AML-193 (cell line): Measurements from ENCODE around the gene KAT8.
"Not testable (repeated sequence)": the region's sequence is repeated elsewhere in the genome, so short reads cannot be mapped to it uniquely, and the experiment has no call there.

Source experiments
- DNase-seq, 2 experiments: peaks; one replicate each; lab custom pipeline; 2025; lab: John Stamatoyannopoulos, UW

The KAT8 gene

DNA sequence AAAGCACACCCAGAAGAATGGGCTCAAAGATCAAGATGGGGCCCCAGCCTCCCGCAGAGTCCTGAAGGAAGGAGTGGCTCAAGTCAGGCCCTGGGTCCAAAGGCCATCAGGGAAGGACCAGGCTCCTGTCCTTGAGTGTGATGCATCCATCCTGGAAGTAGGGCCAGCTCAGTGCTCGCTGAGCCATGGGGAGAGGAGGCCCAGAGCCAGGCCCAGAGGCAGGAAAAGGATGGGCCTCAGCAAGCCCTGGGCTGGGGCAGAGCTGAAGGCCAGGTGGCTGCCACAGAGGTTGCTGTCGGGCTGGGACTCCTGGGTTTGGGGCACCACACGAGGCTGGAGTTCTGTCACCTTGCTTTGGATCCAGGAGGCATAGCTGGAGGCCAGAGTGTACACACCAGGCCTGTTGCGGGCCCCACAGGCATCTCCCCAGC is 14.4 kb downstream of the KAT8 start:
- DNase-seq, result no peak

DNA sequence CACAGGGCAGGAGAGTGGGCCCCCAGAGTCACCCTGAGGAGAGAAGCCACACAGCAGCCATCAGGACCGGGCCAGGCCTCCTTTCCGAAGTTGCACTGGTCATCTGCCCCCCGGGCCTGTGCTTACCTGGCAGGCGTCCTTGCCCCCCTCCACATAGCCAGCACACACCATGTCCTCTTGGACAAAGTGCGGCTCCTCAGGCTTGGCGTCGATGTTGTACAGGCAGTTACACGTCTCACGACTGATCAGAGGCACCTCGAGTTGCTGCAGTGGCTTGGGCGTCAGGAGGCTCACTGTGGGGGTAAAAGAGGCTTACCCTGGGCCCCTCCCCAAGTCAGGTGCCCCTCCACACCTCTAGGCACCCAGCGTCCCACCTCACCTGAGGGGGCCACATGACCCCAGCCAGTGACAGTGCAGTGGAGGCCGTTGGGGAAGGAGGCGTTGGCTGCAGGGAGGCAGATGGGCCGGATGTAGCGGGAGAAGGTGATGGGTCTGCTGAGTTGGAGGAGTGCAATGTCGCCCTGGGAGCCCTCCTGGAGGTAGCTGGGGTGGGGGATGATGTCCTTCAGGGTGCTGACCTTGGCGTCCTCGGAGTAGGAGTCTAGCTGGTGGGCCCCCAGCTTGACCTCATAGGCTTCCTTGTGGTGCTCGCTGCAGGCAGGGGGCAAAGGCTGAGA is 15.0 kb downstream of the KAT8 start:
- DNase-seq, result no peak

DNA sequence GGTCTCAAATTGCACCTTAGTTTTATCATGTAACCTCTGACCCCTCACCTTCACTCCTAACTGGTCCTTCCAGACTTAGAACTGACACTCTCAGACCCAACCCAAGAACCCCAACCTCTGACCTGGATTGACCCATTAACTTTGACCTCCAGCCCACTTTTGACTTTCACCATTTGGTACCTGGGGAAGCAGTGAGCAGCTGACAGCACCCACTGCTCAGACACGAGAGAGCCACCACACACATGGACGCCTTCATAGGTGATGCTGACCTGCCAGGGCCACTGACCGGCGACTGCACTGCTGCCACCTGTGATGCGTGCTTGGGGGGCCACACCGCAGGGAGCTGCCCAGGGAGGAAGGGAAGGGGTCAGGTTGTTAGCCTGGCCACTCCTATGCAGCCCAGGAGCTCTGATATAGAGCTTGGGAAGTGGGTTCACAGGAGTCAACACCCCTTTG is 15.6 kb downstream of the KAT8 start:
- DNase-seq, result no peak

DNA sequence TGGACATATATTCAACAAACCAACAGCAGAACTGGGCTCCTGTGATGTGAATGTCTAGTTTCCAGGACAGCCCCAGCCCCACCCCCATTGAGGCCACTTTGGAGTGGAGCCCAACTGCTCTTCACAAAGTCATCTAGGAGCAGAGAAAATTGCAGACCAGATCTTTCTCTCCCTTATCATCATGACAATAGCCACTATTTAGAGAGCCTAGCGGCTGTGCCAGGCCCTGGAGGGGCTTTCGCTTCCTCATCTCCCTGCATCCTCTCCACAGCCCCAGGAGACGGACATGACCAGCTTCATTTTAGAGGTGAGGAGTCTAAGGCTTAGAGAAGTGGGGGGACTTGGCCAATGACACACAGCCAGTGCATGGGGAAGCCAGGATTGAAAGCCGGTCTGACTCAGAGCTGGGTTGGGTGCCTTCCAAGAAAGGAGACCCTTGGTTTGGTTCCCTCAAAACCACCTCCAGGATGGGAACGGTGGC is 16.7 kb downstream of the KAT8 start:
- DNase-seq, result no peak

DNA sequence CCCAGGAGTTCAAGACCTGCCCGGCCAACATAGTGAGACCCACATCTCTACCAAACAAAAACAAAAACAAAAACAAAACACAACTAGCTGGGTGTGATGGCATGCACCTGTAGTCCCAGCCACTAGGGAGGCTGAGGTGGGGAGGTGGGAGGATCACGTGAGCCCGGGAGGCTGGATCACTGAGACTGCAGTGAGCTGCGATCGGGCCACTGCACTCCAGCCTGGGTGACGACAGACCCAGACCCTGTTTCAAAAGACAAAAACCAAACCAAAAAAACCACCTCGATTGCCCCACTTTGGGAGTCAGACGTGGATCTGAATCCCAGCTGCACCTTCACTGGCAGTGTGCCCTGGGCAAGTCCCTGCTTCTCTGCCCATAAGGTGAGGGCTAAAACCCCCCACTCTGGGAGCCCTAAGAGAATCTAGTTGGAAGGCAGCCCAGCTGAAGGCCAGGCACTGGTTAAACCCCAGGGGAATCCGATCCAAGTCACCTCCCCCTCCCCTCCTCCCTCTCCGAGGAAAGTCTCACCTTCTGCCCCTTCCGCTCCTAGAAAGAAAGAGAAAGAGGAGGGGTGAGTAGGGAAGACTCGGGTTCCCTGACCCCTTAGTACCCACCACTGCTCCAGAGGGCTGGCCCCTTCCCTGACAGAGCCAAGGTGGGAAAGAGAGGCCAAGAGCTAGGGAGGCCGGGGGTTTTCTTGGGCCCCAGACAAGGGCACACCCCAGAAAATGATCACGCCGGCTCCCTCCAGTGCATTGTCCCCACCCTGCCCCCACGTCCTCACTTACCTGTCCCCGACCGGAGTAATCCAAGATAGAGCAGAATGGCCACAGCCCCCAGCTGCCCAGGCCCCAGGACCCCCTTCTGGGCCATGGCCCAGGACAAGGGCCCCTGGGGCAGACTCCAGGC is 17.4 kb downstream of the KAT8 start:
- no peak for DNase-seq

DNA sequence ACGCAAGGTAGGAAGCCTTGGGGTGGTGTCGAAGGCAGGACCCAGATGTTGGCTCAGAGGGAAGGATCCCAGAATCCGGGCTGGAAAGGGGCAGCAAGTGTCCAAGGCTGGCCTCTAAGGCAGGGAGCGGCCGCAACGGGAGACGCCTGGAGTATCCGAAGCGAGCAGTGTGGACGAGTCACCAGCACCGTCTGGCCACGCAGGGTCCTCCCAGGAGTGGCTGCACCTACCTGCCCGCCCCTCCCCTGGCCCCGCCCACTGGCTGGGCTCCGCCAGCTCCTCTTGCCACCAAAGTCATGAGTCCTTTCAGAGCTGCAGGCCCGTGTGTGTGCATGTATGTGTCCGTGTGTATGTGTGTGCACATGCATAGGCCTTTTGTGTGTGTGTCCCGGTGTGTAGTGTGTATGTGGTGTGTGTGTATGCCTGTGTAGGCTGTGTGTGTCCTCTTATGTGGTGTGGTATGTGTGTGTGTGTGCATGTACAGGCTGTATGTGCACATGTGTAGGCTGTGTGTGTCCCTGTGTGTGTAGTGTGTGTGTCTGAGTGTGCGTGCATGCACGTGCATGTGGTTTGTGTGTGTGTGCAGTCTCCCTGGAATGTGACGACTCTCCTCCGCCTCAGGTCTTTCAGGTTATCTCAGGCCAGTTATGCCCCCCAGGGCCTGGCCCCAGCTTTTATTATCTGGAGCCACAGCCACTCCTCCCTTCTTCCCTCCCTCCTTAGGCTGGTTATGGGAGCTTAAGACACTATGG is 18.2 kb downstream of the KAT8 start, which contains the start of gene PRSS8:
Gene PRSS8 (minus strand): TSS at position 193 of the 752 bp plus-strand sequence. CDS start 229 bp downstream, outside the sequence.
- no peak for DNase-seq

DNA sequence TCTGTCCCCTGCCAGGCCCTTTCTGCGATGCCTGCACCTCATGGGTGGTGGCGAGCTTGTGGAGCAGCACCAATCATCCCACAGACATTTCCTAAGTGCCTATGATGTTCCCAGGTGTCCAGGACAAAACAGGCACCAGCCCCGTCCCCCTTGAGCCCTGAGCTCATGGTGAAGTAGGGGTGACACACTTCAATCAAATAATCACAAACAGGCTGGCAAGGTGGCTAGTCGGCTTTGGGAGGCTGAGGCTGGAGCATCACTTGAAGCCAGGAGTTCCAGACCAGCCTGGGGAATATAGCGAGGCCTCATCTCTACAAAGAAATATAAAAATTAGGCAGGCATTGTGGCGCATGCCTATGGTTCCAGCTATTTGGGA is 18.8 kb downstream of the KAT8 start:
- DNase-seq, result no peak

DNA sequence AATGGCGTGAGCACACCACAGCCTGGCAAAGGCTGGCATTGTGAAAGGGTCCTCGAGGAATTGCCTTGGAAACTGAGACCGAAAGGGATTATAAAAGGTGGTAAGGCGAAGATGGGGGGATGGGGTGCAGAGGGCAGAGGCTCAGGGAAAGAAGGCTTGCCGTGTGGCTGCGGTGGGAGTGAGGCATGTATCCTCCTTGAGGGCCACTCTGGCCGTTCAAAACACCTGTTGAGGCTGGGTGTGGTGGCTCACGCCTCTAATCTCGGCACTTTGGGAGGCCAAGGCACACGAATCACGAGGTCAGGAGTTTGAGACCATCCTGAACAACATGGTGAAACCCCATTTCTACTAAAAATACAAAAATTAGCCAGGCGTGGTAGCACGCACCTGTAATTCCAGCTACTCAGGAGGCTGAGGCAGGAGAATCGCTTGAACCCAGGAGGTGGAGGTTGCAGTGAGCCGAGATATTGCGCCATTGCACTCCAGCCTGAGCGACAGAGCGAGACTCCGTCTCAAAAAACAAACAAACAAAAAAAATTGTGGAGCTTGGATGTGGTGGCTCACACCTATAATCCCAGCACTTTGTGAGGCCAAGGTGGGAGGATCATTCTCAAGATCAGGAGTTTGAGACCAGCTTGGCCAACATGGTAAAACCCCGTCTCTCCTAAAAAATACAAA is 19.5 kb downstream of the KAT8 start:
- not testable (repeated sequence) for DNase-seq

DNA sequence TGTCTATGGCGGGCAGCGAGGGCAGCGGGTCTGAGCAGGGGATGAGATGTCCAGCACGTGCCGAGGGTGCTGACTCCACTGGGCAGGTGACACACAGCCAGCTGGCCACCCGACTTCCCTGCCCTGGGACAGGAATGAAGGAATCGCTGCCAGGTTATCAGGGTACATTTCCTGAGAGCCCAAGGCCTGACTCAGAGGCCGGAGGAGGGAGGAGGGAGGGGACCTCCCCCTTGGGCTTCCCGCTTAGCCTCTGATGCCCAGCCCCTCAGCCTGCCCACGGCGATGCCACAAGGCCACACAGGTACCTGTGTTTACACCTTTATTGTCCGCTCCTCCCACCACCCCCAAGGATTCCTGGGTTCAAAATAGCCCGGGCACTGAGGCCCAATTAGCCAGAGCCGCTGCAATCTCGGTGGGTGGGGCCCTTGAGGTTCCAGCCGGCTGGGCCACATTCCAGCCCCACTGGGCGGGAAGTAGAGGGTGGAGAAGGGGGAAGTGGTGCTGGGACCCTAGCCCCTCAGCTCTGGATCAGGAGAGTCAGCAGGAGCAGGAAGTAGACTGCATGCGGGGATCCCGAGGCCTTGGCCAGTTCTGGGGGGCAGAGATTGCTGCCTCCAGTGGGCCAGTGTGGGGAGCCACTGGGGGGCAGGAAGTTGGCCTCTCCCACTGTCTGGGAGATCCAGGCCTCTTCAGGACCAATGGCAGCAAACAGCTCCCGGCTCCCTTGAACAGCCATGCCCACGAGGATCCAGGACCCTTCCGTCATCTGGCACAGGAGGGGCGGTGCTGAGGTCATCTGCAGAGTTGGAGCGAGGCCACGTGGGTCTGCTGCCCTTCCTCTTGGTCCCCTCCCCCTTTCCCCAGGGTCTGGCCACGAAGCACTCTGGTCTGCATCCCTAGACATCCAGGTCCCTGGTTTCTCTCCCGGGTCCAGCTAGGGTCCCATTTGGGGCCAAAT is 21.4 kb downstream of the KAT8 start:
- no peak for DNase-seq

DNA sequence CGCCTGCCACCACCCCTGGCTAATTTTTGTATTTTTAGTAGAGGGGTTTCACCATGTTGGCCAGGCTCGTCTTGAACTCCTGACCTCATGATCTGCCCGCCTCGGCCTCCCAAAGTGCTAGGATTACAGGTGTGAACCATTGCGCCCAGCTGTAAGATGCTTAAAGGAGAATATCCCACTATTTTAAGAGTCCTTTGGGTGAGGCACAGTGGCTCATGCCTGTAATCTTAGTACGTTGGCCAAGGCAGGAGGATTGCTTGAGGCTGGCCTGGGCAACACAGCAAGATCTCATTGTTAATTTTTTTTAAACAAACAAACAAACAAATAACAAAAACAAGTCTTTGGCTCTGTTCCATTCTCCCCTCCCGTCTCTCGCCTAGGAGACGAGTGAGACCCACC is 23.6 kb downstream of the KAT8 start:
- not testable (repeated sequence) for DNase-seq

DNA sequence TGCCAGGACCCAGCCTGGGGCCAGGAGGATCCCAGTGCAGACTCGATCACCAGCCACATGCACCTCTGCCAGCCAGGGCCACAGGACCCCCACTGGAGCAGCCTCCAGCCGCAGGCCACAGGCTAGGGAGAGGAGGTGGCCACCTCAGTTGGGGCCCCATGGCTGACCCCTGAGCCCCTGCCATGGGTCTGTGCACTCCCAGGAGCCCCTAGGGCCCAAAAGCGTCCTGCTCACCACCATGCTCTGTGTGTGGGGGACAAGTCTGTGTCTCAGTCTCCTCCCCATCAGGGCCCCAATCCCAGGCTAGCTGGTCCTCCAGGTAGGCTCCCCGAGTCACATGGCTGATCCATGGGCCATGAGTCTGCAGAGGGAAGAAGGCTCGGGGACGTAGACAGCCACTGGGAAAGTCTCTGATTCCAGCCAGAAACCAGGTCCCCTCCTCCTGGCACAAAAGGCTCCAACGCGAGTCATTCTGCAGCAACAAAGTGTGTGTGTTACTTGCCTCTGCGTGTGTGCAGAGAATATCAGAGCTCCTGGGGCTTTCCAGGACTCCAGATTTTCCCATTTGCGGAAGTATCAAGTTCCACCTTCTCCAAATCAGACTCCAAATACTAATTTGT is 24.1 kb downstream of the KAT8 start:
- DNase-seq, result no peak

DNA sequence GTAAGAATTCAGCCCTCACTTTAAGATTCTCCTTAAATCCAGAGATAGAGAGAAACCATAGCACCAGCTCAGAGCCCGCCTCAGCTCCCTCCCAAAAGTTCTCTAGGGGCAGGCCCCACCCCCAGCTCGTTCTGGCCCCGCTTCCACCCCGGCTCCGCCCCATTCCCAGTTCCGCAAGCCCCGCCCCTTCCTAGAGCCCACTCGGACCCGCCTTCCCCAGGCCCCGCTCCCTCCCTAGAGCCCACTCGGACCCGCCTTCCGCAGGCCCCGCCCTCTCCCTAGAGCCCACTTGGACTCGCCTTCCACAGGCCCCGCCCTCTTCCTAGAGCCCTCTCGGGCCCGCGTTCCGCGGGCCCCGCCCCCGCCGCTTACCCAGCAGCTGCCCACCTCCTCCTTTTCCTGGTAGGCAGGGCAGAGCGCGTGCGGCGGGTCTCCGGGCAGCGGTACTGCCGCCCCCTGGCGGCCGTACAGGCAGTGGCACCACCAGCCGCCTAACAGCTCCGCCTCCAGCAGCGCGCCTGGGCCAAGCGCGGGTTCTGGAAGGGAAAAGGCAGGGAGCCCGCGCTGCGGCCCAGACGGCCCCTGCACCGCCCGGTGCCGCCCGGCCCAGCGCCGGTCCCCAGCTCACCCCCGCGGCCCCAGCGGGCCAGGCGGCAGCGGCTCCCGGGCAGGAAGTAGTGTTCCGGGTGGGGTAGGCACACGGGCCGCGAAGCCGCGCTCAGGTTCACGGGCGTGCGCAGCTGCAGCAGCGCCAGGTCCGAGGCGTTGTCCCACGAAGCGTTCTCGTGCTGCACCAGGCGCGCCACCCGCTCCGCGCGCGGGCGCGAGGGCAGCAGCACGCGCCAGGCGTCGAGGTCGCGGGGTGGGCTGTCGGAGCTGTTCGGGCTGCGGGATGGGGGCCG is 24.9 kb downstream of the KAT8 start:
- peak; percentile 97 for DNase-seq

DNA sequence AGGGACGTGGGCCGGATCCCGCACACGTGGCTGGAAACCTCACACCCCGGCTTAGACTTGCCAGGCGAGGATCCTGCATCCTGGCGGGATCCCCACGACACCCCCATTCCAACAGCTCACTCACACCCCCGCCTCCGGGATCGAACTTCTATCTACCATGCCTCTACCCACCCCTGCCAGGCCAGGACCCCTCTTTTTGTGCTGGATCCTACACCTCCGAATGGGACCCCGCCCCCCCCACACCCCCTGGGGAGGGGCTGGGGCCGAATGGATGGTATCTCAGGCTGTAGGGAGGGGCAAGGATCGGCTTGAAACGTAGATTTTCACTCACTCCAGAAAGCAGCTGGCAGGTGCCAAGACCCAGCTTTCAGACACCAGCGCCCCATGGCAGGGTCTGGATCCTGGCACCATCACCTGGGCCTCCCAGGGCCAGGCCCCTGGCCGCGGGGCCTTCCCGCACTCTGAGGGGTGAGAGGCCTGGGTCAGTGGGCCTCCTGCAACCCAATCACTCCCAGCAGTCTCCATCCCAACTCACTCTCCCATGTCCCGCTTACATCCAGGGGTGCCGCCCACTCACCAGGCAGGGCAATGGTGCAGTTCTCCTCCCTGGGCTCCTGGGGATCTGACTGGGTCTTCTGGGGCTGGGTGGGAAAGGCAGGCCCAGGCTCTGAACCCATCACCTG is 25.7 kb downstream of the KAT8 start:
- no peak for DNase-seq

DNA sequence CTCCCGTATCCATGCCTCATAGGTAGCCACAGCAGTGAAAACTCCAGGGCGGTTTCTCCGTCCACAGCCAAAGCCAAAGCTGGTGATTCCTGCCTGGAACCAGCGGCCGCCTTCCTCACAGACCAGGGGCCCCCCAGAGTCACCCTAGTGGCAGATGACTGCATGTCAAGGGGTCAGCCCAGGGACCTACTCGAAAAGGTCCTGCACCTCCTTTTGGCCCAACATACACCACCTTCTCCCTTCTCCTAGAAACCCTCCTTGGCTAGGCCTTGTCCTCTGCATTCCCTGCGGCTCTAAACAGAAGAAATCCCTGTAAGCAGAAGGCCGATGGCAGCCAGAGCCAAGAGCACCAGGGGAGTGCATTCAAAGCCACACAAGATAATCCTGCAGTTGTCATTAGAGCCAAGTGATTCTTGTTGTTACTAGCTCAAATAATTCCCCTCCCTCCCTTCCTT is 26.3 kb downstream of the KAT8 start:
- DNase-seq, result no peak

DNA sequence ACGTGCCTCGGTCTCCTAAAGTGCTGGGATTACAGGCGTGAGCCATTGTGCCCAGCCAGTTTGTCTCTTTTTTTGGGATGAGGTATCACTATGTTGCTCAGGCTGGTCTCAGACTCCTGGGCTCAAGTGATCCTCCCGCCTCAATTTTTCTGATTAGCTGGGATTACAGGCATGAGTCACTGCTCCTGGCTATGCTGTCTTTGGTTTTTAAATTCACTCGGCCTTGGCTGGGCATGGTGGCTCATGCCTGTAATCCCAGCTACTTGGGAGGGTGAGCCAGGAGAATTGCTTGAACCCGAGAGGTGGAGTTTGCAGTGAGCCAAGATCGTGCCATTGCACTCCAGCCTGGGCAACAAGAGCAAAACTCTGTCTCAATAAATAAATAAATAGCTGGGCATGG is 27.0 kb downstream of the KAT8 start:
- not testable (repeated sequence) for DNase-seq

DNA sequence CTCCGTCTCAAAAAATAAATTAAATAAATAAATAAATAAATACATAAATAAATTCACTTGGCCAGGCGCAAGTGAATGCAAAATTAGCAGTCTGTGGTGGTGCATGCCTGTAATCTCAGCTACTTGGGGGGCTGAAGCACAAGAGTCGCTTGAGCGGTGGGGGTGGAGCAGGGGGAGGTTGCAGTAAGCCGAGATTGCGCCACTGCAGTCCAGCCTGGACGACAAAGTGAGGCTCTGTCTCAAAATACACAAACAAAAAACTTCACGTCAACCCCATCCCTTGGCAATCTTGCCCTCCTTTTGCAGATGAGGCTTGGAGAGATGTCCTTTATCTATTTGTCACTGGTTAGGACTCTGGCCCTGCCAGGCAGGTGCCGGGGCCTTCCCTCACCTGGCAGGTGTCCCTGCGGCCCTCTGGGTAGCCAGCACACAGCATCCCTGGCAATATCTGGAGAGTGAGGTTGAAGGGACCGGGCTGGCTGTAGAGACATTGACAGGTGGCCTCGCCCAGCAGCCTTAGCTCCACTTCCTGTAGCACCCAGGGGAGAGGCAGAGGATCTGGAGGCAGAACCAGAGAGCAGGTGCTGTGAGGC is 28.0 kb downstream of the KAT8 start:
- DNase-seq, result no peak

DNA sequence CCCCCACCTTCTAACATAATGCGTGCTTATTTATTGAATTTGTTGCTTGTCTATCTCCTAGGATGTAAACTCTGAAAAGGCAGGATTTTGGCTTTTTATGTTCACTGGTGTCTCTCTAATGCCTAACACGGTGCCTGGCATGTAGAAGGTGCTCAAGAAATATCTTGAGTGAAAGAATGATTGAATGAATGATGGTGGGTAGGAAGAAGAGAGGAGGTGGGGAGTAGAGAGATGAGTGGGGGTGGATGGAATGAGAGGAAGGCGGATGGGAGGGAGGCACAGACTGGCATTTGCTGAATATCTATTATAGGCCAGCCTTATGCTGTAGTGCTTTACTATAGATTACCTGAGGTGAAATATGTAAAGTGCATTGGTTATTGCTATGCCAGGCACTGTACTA is 30.1 kb downstream of the KAT8 start:
- no peak for DNase-seq

DNA sequence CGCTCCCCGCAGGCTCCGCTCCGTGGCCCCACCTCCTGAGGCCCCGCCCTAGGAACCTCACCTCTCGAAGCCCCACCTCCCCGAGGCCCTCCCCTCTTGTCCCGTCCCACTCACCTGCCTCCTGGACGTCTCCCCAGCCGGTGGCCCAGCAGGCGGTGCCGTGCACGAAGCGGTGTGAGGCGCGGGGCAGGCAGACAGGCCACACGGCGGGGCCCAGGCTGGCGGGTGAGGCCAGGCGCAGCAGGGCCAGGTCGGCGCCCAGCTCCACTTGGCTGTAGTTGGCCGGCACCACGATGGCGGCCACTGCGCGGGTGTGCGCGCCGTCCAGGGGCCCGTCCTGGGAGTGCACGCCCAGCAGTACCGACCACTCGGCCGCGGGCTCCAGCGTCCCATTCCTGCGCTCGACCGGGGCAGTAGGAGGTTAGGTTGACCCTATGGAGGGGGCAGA is 30.8 kb downstream of the KAT8 start:
- no peak for DNase-seq
